ENCODE measurements around the gene CERT1.

- TF ChIP-seq CTCF (IDR thresholded peaks at IDR 0.05) = no peak
- no peak for TF ChIP-seq POLR2A (IDR thresholded peaks at IDR 0.05)
These were observed 136.0 kb downstream of the CERT1 start for GRCh38 chr5:75375414-75375813.

Data from prostate gland (tissue), 2 donors.